Osteoblast (primary cell): ENCODE measurements around the gene SOX5. TPM values are rescaled to one million over a fixed set of nuclear protein-coding genes. Genes with fewer than 3 reads are reported as not detected.

Experiments
- DNase-seq: peaks from one replicate; pipeline ENCODE4 v3.0.0; 2011; ENCODE audit warnings: low spot score, mixed read lengths; ENCODE audit not compliant: insufficient read length; ENCODE audit errors: missing footprints
- H2AFZ ChIP-seq: 2 replicates; pipeline ENCODE4 v1.6.0; 2011; ENCODE audit warnings: mild to moderate bottlenecking, low read length
- H3K27ac ChIP-seq: 2 replicates; pipeline ENCODE4 v1.5.1; 2011; ENCODE audit warnings: mild to moderate bottlenecking, low read depth, low read length, moderate library complexity
- H3K27me3 ChIP-seq: 2 replicates; pipeline ENCODE4 v1.6.0; 2012; ENCODE audit warnings: mild to moderate bottlenecking, control low read depth, inconsistent platforms, low read length, moderate library complexity; ENCODE audit not compliant: insufficient read depth
- H3K36me3 ChIP-seq: 2 replicates; pipeline ENCODE4 v1.5.1; 2011; ENCODE audit warnings: mild to moderate bottlenecking, low read length, control low read depth, moderate library complexity; ENCODE audit not compliant: insufficient read depth
- H3K4me1 ChIP-seq: 2 replicates; pipeline ENCODE4 v1.5.1; 2011; ENCODE audit warnings: mild to moderate bottlenecking, low read length, control low read depth, moderate library complexity; ENCODE audit not compliant: insufficient read depth
- H3K4me2 ChIP-seq: 2 replicates; pipeline ENCODE4 v1.6.0; 2011; ENCODE audit warnings: mild to moderate bottlenecking, low read length; ENCODE audit not compliant: insufficient read depth
- H3K4me3 ChIP-seq: fragments of 200-600 bp; sonication (generic); 3 replicates; pipeline ENCODE4 v1.5.1; 2012; ENCODE audit warnings: mild to moderate bottlenecking, low read length, inconsistent platforms; ENCODE audit not compliant: insufficient read depth
- H3K79me2 ChIP-seq: 2 replicates; pipeline ENCODE4 v1.6.0; 2012; ENCODE audit warnings: mild to moderate bottlenecking, low read length, control low read depth, inconsistent platforms; ENCODE audit not compliant: insufficient read depth
- H3K9me3 ChIP-seq: 2 replicates; pipeline ENCODE4 v1.5.1; 2011; ENCODE audit warnings: low read depth, low read length, control low read depth
- H4K20me1 ChIP-seq: 2 replicates; pipeline ENCODE4 v1.6.0; 2012; ENCODE audit warnings: mild to moderate bottlenecking, low read length, control low read depth; ENCODE audit not compliant: insufficient read depth
- CTCF ChIP-seq: IDR thresholded peaks from 2 replicates; pipeline ENCODE4 v1.5.1; 2011; ENCODE audit warnings: mild to moderate bottlenecking, low read depth, low read length, moderate library complexity; ENCODE audit errors: extremely low read depth
- total RNA-seq: library from RNA; depleted of rRNA; stranded (reverse); fragments of >200 nt; gene quantifications from 2 replicates; pipeline ENCODE4 v1.2.3, GENCODE V29; 2012

Gene SOX5
- total RNA-seq, 1 donor = 5.1 TPM

GRCh38 chr12:23891115-23891514, 58.4 kb downstream of the SOX5 start:
- H3K27ac ChIP-seq = no peak overlapping the region
- H3K4me3 ChIP-seq = no peak overlapping the region
- no peak overlapping the region for H2AFZ ChIP-seq
- H3K27me3 ChIP-seq = no peaks in the 10 kb centered on the region
- no peak overlapping the region for H3K4me2 ChIP-seq
- H3K9me3 ChIP-seq = no peaks in the 10 kb centered on the region
- no peaks in the 10 kb centered on the region for H3K79me2 ChIP-seq
- H4K20me1 ChIP-seq = no peaks in the 10 kb centered on the region
- no peak for DNase-seq
- H3K4me1 ChIP-seq = no peaks in the 10 kb centered on the region
- no peaks in the 10 kb centered on the region for H3K36me3 ChIP-seq
- no peak for TF ChIP-seq CTCF

GRCh38 chr12:23889069-23889440, 60.4 kb downstream of the SOX5 start:
- DNase-seq = no peak
- Histone ChIP-seq H3K36me3 (no peaks in the 10 kb centered on the region), H3K4me3 (no peak overlapping the region), H3K27ac (no peak overlapping the region), H3K4me1 (no peaks in the 10 kb centered on the region), H3K9me3 (no peaks in the 10 kb centered on the region), H3K27me3 (no peaks in the 10 kb centered on the region), H2AFZ (no peak overlapping the region), H3K4me2 (no peak overlapping the region), H3K79me2 (no peaks in the 10 kb centered on the region), H4K20me1 (no peaks in the 10 kb centered on the region)
- TF ChIP-seq CTCF = no peak

GRCh38 chr12:23888396-23889068, 60.9 kb downstream of the SOX5 start:
- Histone ChIP-seq H3K27ac (no peak overlapping the region), H3K36me3 (no peaks in the 10 kb centered on the region), H3K9me3 (no peaks in the 10 kb centered on the region), H3K4me1 (no peaks in the 10 kb centered on the region), H3K4me3 (no peak overlapping the region), H3K79me2 (no peaks in the 10 kb centered on the region), H3K4me2 (no peak overlapping the region), H4K20me1 (no peaks in the 10 kb centered on the region), H3K27me3 (no peaks in the 10 kb centered on the region), H2AFZ (no peak overlapping the region)
- TF ChIP-seq CTCF = no peak
- DNase-seq = no peak

GRCh38 chr12:23887055-23887835, 62.2 kb downstream of the SOX5 start:
- no peak overlapping the region for H2AFZ ChIP-seq
- no peaks in the 10 kb centered on the region for H4K20me1 ChIP-seq
- no peak overlapping the region for H3K4me3 ChIP-seq
- no peak overlapping the region for H3K27ac ChIP-seq
- H3K36me3 ChIP-seq = no peaks in the 10 kb centered on the region
- no peak for DNase-seq
- H3K9me3 ChIP-seq = no peaks in the 10 kb centered on the region
- H3K4me2 ChIP-seq = no peak overlapping the region
- no peaks in the 10 kb centered on the region for H3K79me2 ChIP-seq
- H3K4me1 ChIP-seq = no peaks in the 10 kb centered on the region
- no peaks in the 10 kb centered on the region for H3K27me3 ChIP-seq
- TF ChIP-seq CTCF = no peak
